ENCODE measurements around the gene SMPD1.
A peak's percentile ranks its signal among the peaks of the same experiment; 100 is the strongest.

Gene SMPD1

GRCh38 chr11:6415797-6416196, 25.5 kb downstream of the SMPD1 start:
- H3K4me2 ChIP-seq (ENCODE audit: low read length, poor library complexity, severe bottlenecking): no peak overlapping the region
- no peak overlapping the region for H2AK5ac ChIP-seq (ENCODE audit: low read length, severe bottlenecking)
- no peak overlapping the region for H2BK120ac ChIP-seq (ENCODE audit: low read depth, low read length)
- H4K91ac ChIP-seq (ENCODE audit: low read length): no peak overlapping the region
- H3K18ac ChIP-seq (ENCODE audit: low read depth in 1 of 2, low read length in 2 of 2): no peak overlapping the region
- H3K4me1 ChIP-seq (ENCODE audit: control insufficient read depth, insufficient read depth, low read depth, low read length): peaks cover 6% of the 10 kb centered on the region
- H2AFZ ChIP-seq (ENCODE audit: low read depth, low read length): no peak overlapping the region
- no peak overlapping the region for H2BK5ac ChIP-seq (ENCODE audit: low read depth, low read length, poor library complexity, severe bottlenecking)
- H3K4me3 ChIP-seq (ENCODE audit: insufficient read depth in 1 of 2, low read depth in 1 of 2, low read length in 2 of 2): no peak overlapping the region
- WGBS: 91% methylated on average over 6 of the region's 6 CpGs
- no peak overlapping the region for H2BK12ac ChIP-seq (ENCODE audit: low read length in 2 of 2)
- H3K9ac ChIP-seq (ENCODE audit: low read length): no peak overlapping the region
- no peak overlapping the region for H3K14ac ChIP-seq (ENCODE audit: low read length in 2 of 2)
- no peak overlapping the region for H2BK15ac ChIP-seq (ENCODE audit: low read depth, poor library complexity, severe bottlenecking)
- H3K79me1 ChIP-seq (replicated peaks; ENCODE audit: low read length, poor library complexity, severe bottlenecking): peaks cover 39% of the 10 kb centered on the region
- H3K36me3 ChIP-seq (ENCODE audit: control insufficient read depth in 1 of 2, insufficient read depth in 2 of 2, low read depth in 1 of 2, low read length in 2 of 2): peaks cover 6 to 8% of the 10 kb centered on the region in 2 experiments
- no peak overlapping the region for H3K27ac ChIP-seq (ENCODE audit: low read length, poor library complexity, severe bottlenecking)
- H4K8ac ChIP-seq (ENCODE audit: low read length): no peak overlapping the region
- no peaks in the 10 kb centered on the region for H3K27me3 ChIP-seq (ENCODE audit: control insufficient read depth in 1 of 2, insufficient read depth in 1 of 2, low read length in 2 of 2)
- H3K4ac ChIP-seq (ENCODE audit: low read depth in 1 of 2, low read length in 2 of 2): no peak overlapping the region
- H3K9me3 ChIP-seq (ENCODE audit: control insufficient read depth, low read length): no peaks in the 10 kb centered on the region
- H3K23ac ChIP-seq (ENCODE audit: low read length in 2 of 2): no peak overlapping the region
- DNase-seq: no peak

GRCh38 chr11:6417907-6418556, 27.8 kb downstream of the SMPD1 start:
- peak overlapping the region; percentile 90 for H3K9ac ChIP-seq (ENCODE audit: low read length)
- WGBS: 53% methylated on average over 7 of the region's 7 CpGs
- no peak overlapping the region for H3K14ac ChIP-seq (ENCODE audit: low read length in 2 of 2)

GRCh38 chr11:6418557-6419008, 28.3 kb downstream of the SMPD1 start:
- Histone ChIP-seq H3K79me1 (replicated peaks; ENCODE audit: low read length, poor library complexity, severe bottlenecking) (peaks cover 21% of the 10 kb centered on the region), H3K23ac (ENCODE audit: low read length in 2 of 2) (peak overlapping the region in 1 of 2 experiments; percentile 85), H4K8ac (ENCODE audit: low read length) (peak overlapping the region; percentile 78), H3K14ac (ENCODE audit: low read length in 2 of 2) (peak overlapping the region in 1 of 2 experiments; percentile 95), H3K9ac (ENCODE audit: low read length) (peak overlapping the region; percentile 90), H3K4me1 (ENCODE audit: control insufficient read depth, insufficient read depth, low read depth, low read length) (peaks cover 6% of the 10 kb centered on the region), H3K9me3 (ENCODE audit: control insufficient read depth, low read length) (no peaks in the 10 kb centered on the region), H3K36me3 (ENCODE audit: control insufficient read depth in 1 of 2, insufficient read depth in 2 of 2, low read depth in 1 of 2, low read length in 2 of 2) (no peaks in the 10 kb centered on the region), H3K18ac (ENCODE audit: low read depth in 1 of 2, low read length in 2 of 2) (peak overlapping the region; percentile 30 to 98), H4K91ac (ENCODE audit: low read length) (peak overlapping the region; percentile 58), H3K27ac (ENCODE audit: low read length, poor library complexity, severe bottlenecking) (no peak overlapping the region), H2BK12ac (ENCODE audit: low read length in 2 of 2) (peak overlapping the region in 1 of 2 experiments; percentile 73), H2BK15ac (ENCODE audit: low read depth, poor library complexity, severe bottlenecking) (peak overlapping the region; percentile 34), H2AK5ac (ENCODE audit: low read length, severe bottlenecking) (no peak overlapping the region), H3K4ac (ENCODE audit: low read depth in 1 of 2, low read length in 2 of 2) (peak overlapping the region; percentile 42 to 82), H3K4me2 (ENCODE audit: low read length, poor library complexity, severe bottlenecking) (peak overlapping the region; percentile 77), H3K4me3 (ENCODE audit: insufficient read depth in 1 of 2, low read depth in 1 of 2, low read length in 2 of 2) (peak overlapping the region; percentile 80 to 98), H3K27me3 (ENCODE audit: control insufficient read depth in 1 of 2, insufficient read depth in 1 of 2, low read length in 2 of 2) (peaks cover 0 to 13% of the 10 kb centered on the region in 2 experiments), H2BK5ac (ENCODE audit: low read depth, low read length, poor library complexity, severe bottlenecking) (peak overlapping the region; percentile 68), H2AFZ (ENCODE audit: low read depth, low read length) (peak overlapping the region; percentile 96), H2BK120ac (ENCODE audit: low read depth, low read length) (no peak overlapping the region)
- DNase-seq: no peak
- WGBS: under 1% methylated on average over 25 of the region's 38 CpGs

More at GRCh38 chr11:6417907-6418556, 27.8 kb downstream of the SMPD1 start:
- Histone ChIP-seq H3K79me1 (replicated peaks; ENCODE audit: low read length, poor library complexity, severe bottlenecking) (peaks cover 22% of the 10 kb centered on the region), H3K36me3 (ENCODE audit: control insufficient read depth in 1 of 2, insufficient read depth in 2 of 2, low read depth in 1 of 2, low read length in 2 of 2) (no peaks in the 10 kb centered on the region), H3K27ac (ENCODE audit: low read length, poor library complexity, severe bottlenecking) (peak overlapping the region; percentile 12), H3K23ac (ENCODE audit: low read length in 2 of 2) (peak overlapping the region in 1 of 2 experiments; percentile 26), H3K4me1 (ENCODE audit: control insufficient read depth, insufficient read depth, low read depth, low read length) (peaks cover 6% of the 10 kb centered on the region), H2BK5ac (ENCODE audit: low read depth, low read length, poor library complexity, severe bottlenecking) (no peak overlapping the region), H2BK15ac (ENCODE audit: low read depth, poor library complexity, severe bottlenecking) (no peak overlapping the region), H3K4me3 (ENCODE audit: insufficient read depth in 1 of 2, low read depth in 1 of 2, low read length in 2 of 2) (peak overlapping the region; percentile 80 to 98), H2AK5ac (ENCODE audit: low read length, severe bottlenecking) (no peak overlapping the region), H3K4ac (ENCODE audit: low read depth in 1 of 2, low read length in 2 of 2) (peak overlapping the region; percentile 26 to 42), H2BK120ac (ENCODE audit: low read depth, low read length) (no peak overlapping the region), H3K27me3 (ENCODE audit: control insufficient read depth in 1 of 2, insufficient read depth in 1 of 2, low read length in 2 of 2) (peaks cover 0 to 9% of the 10 kb centered on the region in 2 experiments), H4K8ac (ENCODE audit: low read length) (no peak overlapping the region), H3K18ac (ENCODE audit: low read depth in 1 of 2, low read length in 2 of 2) (peak overlapping the region in 1 of 2 experiments; percentile 98), H3K9me3 (ENCODE audit: control insufficient read depth, low read length) (no peaks in the 10 kb centered on the region), H2AFZ (ENCODE audit: low read depth, low read length) (no peak overlapping the region), H4K91ac (ENCODE audit: low read length) (no peak overlapping the region), H3K4me2 (ENCODE audit: low read length, poor library complexity, severe bottlenecking) (peak overlapping the region; percentile 77), H2BK12ac (ENCODE audit: low read length in 2 of 2) (no peak overlapping the region)
- DNase-seq: no peak

- peak within 1 kb of the TSS in 1 of 2 experiments; percentile 84 for H2BK12ac ChIP-seq (ENCODE audit: low read length in 2 of 2)
- peak within 1 kb of the TSS; percentile 80 to 98 for H3K4me3 ChIP-seq (ENCODE audit: insufficient read depth in 1 of 2, low read depth in 1 of 2, low read length in 2 of 2)
- peak within 1 kb of the TSS; percentile 84 for H3K4me2 ChIP-seq (ENCODE audit: low read length, poor library complexity, severe bottlenecking)
- H3K36me3 ChIP-seq (ENCODE audit: control insufficient read depth in 1 of 2, insufficient read depth in 2 of 2, low read depth in 1 of 2, low read length in 2 of 2): no peaks in the 10 kb centered on the region
- H3K9ac ChIP-seq (ENCODE audit: low read length): peak within 1 kb of the TSS; percentile 90
- peak within 1 kb of the TSS; percentile 81 for H2BK120ac ChIP-seq (ENCODE audit: low read depth, low read length)
- H2BK15ac ChIP-seq (ENCODE audit: low read depth, poor library complexity, severe bottlenecking): peak within 1 kb of the TSS; percentile 36
- no peaks in the 10 kb centered on the region for H3K9me3 ChIP-seq (ENCODE audit: control insufficient read depth, low read length)
- H2BK5ac ChIP-seq (ENCODE audit: low read depth, low read length, poor library complexity, severe bottlenecking): peak within 1 kb of the TSS; percentile 68
- H4K8ac ChIP-seq (ENCODE audit: low read length): peak within 1 kb of the TSS; percentile 89
- peak within 1 kb of the TSS; percentile 99 for H2AFZ ChIP-seq (ENCODE audit: low read depth, low read length)
- peaks cover 6% of the 10 kb centered on the region for H3K4me1 ChIP-seq (ENCODE audit: control insufficient read depth, insufficient read depth, low read depth, low read length)
- H3K79me1 ChIP-seq (replicated peaks; ENCODE audit: low read length, poor library complexity, severe bottlenecking): peaks cover 17% of the 10 kb centered on the region
- peak within 1 kb of the TSS; percentile 12 for H3K27ac ChIP-seq (ENCODE audit: low read length, poor library complexity, severe bottlenecking)
- peak within 1 kb of the TSS; percentile 93 to 98 for H3K18ac ChIP-seq (ENCODE audit: low read depth in 1 of 2, low read length in 2 of 2)
- H3K23ac ChIP-seq (ENCODE audit: low read length in 2 of 2): peak within 1 kb of the TSS in 1 of 2 experiments; percentile 87
- DNase-seq: peak; percentile 64
- WGBS: under 1% methylated on average over 58 of the region's 75 CpGs
- peak within 1 kb of the TSS; percentile 69 to 82 for H3K4ac ChIP-seq (ENCODE audit: low read depth in 1 of 2, low read length in 2 of 2)
- peaks cover 0 to 18% of the 10 kb centered on the region in 2 experiments for H3K27me3 ChIP-seq (ENCODE audit: control insufficient read depth in 1 of 2, insufficient read depth in 1 of 2, low read length in 2 of 2)
- H4K91ac ChIP-seq (ENCODE audit: low read length): peak within 1 kb of the TSS; percentile 72
- peak within 1 kb of the TSS in 1 of 2 experiments; percentile 95 for H3K14ac ChIP-seq (ENCODE audit: low read length in 2 of 2)
- no peak within 1 kb of the TSS for H2AK5ac ChIP-seq (ENCODE audit: low read length, severe bottlenecking)
Observed at GRCh38 chr11:6419009-6419631, 28.8 kb downstream of the SMPD1 start, which contains the start of gene APBB1. Gene APBB1, minus strand, starts transcription at chr11:6419094. Its CDS starts 7,747 bp downstream, at chr11:6411347.

Measured in mesenchymal stem cell (in vitro differentiated cells and primary cell).